ENCODE measurements around the gene TMEM151B. TPM values are rescaled to one million over a fixed set of nuclear protein-coding genes. Genes with fewer than 3 reads are reported as not detected.

The TMEM151B gene
- under 0.01 TPM in 2 replicates for total RNA-seq

DNA sequence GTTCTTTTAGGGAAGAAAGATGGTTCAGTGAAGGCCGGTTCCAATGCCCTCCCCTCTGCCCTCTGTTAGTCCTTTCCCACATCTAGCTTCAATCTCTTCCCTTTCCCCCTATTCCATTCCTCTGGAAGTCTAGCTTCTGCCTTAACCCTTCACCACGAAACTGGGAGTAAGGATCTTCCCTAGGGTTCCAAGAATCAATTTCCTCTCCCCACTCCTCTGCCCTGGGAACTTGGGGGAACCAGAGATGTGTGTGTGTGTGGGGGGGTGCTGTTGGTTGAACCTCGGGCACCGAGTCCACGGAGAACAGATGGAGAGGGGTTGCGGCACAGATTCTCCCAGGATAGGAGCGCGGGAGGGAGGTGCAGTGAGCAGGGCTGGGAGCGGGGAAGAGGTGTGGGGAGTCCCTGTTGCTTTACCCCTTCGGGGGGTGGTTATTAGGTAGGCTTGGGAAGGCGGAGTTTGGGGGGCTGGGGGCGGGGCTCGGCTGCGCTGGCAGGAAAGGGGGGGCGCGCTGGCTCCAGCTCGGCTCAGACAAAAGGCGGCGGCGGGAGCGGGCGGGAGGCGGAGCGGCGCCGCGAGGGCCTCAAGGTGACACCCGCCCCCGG is at the start of gene TMEM151B:
TSS of gene TMEM151B (plus strand) at position 530 of the 605 bp plus-strand sequence. CDS start 293 bp downstream, outside the sequence.

DNA sequence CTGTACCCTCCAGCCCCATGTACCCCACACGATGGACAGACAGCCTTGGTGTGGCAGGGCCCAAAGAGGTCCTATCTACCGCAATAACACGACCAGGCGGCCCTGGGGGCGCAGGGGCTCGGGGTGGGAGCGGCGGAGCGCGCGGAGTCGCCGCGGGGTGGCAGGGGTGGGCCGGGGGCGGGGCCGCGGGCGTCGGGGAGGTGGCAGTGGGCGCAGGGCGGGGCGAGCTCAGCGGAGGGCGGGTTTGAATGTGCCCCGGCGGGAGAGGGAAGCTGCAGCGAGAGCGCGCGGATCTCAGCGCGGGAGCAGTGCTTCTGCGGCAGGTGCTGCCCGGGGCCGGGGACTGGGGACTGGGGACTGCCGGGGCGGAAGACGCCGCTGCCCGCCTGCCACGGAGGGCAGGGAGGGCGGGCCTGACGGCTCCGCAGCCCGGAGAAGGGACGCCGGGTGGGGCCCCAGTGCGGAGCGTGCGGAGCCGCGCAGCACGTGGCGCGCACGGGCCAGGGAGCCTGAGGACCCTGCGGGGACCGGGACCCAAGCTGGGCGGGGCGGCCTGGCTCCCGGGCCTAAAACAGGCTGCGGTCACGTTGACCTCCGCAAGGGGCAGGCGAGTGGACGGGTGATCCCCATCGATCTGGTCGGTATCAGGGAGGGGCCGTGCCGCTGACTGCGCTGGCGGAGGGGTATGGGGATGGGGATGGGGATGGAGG is 46.8 kb upstream of the TMEM151B start, which contains the start of gene SLC29A1:
TSS of gene SLC29A1 (plus strand) at position 277 of the 710 bp plus-strand sequence. CDS start 3,719 bp downstream, outside the sequence.

DNA sequence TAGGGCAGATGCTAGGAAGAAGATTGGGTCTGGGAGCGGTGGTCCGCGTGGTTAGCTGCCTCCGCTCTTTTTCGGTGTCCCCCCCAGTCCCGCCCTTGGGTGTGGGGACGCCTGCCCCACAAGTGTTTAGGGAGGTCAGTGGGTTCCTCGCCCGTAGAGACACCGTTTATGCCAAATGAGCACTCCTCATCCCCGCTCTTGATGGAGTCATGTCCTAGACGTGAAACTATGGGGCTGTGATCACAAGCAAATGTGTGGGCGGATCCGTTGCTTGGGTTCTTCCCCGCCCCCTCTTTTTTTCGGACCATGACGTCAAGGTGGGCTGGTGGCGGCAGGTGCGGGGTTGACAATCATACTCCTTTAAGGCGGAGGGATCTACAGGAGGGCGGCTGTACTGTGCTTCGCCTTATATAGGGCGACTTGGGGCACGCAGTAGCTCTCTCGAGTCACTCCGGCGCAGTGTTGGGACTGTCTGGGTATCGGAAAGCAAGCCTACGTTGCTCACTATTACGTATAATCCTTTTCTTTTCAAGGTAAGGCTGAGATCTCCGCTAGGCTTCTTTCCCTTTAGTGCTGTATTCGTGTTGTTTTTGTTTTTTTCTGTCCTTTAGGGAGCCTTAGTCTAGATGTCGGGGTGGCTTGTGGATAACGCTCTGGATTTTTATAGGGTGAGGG is 23.4 kb upstream of the TMEM151B start, which contains the start of gene HSP90AB1:
TSS of gene HSP90AB1 (plus strand) at position 439 of the 675 bp plus-strand sequence. CDS start 1,529 bp downstream, outside the sequence.

DNA sequence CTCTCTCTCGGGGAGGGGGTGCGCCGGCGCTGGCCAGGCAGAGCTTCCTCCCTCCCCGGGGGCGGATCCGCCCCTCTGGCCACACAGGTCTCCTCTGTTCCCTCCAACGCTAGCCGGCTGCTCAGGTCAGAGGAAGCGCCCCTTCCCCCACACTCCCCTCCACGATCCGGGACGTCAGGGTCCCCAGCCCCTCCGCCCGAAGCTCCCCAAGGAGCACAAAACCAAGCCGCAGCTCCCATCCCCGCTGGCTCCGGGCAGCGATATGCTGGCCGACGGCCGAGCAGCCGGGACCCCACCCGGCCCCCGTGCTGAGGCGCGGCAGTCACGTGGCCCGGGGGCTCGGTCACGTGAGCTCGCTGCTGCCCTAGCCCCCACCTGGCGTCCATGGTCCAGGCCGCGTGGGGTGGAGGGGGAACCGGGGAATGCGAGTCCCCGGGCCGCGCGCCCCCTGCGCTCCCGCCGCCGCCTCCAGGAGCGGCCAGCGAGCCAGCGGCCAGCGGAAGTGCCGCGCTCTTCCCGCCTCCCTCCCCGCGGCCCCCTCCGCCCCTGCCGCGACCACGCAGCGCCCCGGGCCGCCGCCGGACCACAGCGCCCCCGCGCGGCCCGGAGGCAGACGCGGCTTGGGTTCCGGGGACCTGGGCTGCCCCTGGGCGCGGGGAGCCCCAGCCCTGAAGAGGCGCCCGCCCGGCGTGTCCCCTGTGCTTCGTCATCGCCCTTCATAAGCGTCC is 13.1 kb upstream of the TMEM151B start, which contains the start of gene SLC35B2:
TSS of gene SLC35B2 (minus strand) at position 504 of the 728 bp plus-strand sequence. CDS start at position 386, 118 bp downstream.

DNA sequence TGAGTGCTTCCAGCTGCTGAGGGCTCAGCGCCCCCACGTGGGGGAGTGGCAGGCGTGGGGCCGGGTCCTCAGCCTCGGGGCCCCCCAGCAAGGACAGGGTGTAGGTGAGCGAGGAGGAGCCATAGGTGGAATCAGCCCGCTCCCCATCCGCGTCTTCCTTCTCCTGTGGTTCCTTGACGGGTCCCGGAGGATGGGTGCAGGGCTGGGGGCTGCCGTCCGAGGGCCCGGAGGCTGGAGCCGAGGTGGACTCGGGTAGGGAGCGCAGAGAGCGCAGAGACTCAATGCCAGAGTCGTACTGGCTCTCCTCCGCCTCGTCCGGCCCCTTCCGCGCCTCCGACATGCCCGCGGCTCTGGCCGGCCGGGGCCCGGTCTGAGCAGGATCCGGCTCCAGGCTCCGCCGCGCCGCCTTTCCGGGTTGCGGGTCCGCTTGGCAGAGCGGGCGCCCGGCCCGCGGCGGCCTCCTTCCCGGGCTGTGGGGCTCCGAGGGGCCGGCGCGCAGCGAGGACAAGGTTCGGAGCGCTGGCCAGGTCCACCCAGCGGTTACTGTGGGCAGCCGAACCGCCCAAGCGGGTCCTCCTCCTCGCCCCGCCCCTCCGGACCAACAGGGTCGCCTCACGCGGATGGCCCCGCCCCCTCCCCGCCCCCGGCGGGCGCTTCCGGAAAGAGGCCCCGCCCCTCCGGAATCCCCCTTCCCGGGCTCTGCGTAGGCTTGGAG is 5.1 kb upstream of the TMEM151B start, which contains the start of gene NFKBIE:
TSS of gene NFKBIE (minus strand) at position 545 of the 715 bp plus-strand sequence. CDS start at position 340, 205 bp downstream.

DNA sequence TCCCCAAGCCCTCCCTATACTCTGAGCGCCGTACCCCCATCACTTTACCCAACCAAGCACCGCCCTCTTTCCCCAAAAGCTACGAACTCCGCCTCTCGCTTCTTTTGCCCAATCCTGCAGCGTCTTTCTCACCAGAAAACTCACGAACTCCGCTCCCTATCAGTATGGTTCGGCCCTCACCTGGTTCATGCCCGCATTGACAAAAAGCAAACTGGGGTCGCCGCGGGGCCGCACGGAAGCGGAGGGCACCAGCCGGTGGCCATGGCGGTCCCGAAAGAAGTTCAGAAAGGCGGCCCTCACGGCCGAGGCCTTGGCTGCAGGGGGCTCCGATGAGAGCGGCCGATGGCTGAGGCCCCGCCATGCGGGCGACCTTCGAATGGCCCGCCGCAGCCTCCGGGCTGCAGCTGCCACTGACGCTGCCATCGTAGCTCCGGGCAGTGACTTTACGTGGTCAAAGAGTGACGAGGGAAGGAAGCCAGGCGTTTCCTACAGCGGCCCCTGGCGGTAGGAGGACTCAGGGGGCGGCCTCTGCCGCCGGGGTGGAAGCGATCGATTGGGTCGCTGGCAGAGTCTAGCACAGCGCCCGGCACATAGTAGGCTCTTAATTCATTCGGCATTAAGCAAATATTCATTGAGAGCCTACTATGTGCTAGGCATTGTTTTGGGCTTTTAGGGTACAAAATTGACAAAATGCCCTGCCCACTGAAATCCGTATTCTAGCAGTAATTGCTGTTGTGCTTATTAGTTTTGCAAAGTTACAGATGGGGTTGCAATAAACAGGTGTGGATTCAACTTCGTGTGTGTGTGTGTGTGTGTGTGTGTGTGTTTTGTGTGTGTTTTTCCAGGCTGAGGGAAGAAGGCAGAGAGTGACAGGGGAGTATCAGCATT is 42.9 kb downstream of the TMEM151B start, which contains the start of gene AARS2:
TSS of gene AARS2 (minus strand) at position 447 of the 888 bp plus-strand sequence. CDS start at position 423, 24 bp downstream.

DNA sequence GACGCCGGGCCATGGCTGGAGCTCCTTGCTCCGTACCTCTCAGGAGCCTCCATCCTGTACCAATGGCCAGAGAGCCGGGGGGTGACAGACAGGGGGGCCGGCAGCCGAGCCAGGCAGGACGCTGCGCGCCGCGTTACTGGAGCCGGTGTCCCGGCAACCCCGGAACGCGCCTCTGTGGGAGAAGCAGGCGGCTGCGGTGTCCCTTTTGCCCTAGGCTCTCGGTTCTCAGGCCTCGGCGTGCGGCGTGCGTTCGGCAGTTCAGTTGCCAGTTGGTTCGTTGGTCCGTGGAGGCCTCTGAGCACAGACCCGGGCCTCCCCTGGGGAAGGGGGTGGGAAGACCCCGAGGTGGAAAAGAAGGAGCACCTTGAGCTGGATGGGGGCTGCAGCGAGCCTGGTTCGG is 72.2 kb downstream of the TMEM151B start, which contains the start of gene SPATS1:
TSS of gene SPATS1 (plus strand) at position 162 of the 400 bp plus-strand sequence. CDS start 446 bp downstream, outside the sequence.

Other genes with a start within 250 kb of the TMEM151B start
- gene MRPL14, start 143.0 kb upstream of the TMEM151B start, total RNA-seq = 31.3 and 54.1 TPM in 2 replicates
- 17.5 and 24.8 TPM in 2 replicates for gene TMEM63B, start 142.9 kb upstream of the TMEM151B start, total RNA-seq
- under 0.01 TPM in 1 of 2 replicates, not detected in the other for gene CAPN11, start 111.6 kb upstream of the TMEM151B start, total RNA-seq
- gene MYMX, start 53.5 kb upstream of the TMEM151B start, total RNA-seq = not detected in 2 replicates
- 3.2 and 4.7 TPM in 2 replicates for gene SLC29A1, start 46.9 kb upstream of the TMEM151B start, total RNA-seq
- 289 and 353 TPM in 2 replicates for gene HSP90AB1, start 23.3 kb upstream of the TMEM151B start, total RNA-seq
- gene SLC35B2, start 12.9 kb upstream of the TMEM151B start, total RNA-seq = 55.2 and 80.9 TPM in 2 replicates
- 3.3 TPM in 2 replicates for gene NFKBIE, start 4.9 kb upstream of the TMEM151B start, total RNA-seq
- gene AARS2, start 42.9 kb downstream of the TMEM151B start, total RNA-seq = 16.2 and 24.6 TPM in 2 replicates
- gene SPATS1, start 72.2 kb downstream of the TMEM151B start, total RNA-seq = 0.16 TPM in 1 of 2 replicates, not detected in the other
- gene CDC5L, start 117.3 kb downstream of the TMEM151B start, total RNA-seq = 15.3 and 18.4 TPM in 2 replicates